Thyroid gland (tissue), 4 donors: ENCODE data around the gene CXCL9. TPM values are rescaled to one million over a fixed set of nuclear protein-coding genes. Genes with fewer than 3 reads are reported as not detected.
"Not testable (repeated sequence)": the region's sequence is repeated elsewhere in the genome, so short reads cannot be mapped to it uniquely, and the experiment has no call there.

ENCODE experiments used
- DNase-seq, 2 donors: peaks; one replicate each; pipeline ENCODE4 v3.0.0-alpha.2; 2019
- H3K27ac ChIP-seq, 3 donors: fragments of 200-600 bp; sonication (generic); 1 replicate in 2 of 3; 2 replicates in 1 of 3; pipeline ENCODE4 v1.5.1; 2016 to 2019; ENCODE audit warnings: mild to moderate bottlenecking in 1 of 3, moderate library complexity in 1 of 3
- H3K27me3 ChIP-seq: fragments of 200-600 bp; sonication (generic); one replicate; pipeline ENCODE4 v1.5.1; 2019
- H3K36me3 ChIP-seq, 2 donors: fragments of 200-600 bp; sonication (generic); one replicate each; pipeline ENCODE4 v1.5.1; 2016 to 2019
- H3K4me1 ChIP-seq, 2 donors: fragments of 200-600 bp; sonication (generic); one replicate each; pipeline ENCODE4 v1.5.1; 2017 to 2019
- H3K4me3 ChIP-seq, 3 donors: fragments of 200-600 bp; sonication (generic); replicated peaks in 1 of 3; 1 replicate in 2 of 3; 2 replicates in 1 of 3; pipeline ENCODE4 v1.5.1; 2016; ENCODE audit warnings: mild to moderate bottlenecking in 1 of 3
- H3K9me3 ChIP-seq: fragments of 200-600 bp; sonication (generic); one replicate; pipeline ENCODE4 v1.5.1; 2017
- POLR2A ChIP-seq, 2 donors: fragments of 450-650 bp; IDR thresholded peaks; one replicate each; pipeline ENCODE4 v1.6.1; 2017; ENCODE audit warnings: antibody characterized with exemption in 2 of 2, mild to moderate bottlenecking in 2 of 2, moderate library complexity in 1 of 2
- WGBS, 2 donors: methylation state at CpG; one replicate each; pipeline ENCODE4 v1.1.5; 2017; 5-methylcytosine and 5-hydroxymethylcytosine counted together
- intact Hi-C: fragments of 100-400 bp; cut with DNase I; formaldehyde crosslinking; loops from one replicate; pipeline ENCODE4 v1.15.1; 2023
- total RNA-seq, 4 donors: library from RNA; depleted of rRNA; stranded (reverse); fragments of >200 nt; gene quantifications; one replicate each; pipeline ENCODE4 v1.2.3, GENCODE V29; 2016
- TF ChIP-seq, protein P1 (sequence below), 6 experiments: fragments of 200-600 bp in 3 of 6; fragments of 450-650 bp in 3 of 6; sonication (generic) in 3 of 6; IDR thresholded peaks; one replicate each; pipeline ENCODE4 v1.5.1; 2016 to 2019; ENCODE audit warnings: antibody characterized with exemption in 6 of 6, mild to moderate bottlenecking in 2 of 6, inconsistent platforms in 1 of 6, moderate library complexity in 1 of 6

The CXCL9 gene
- total RNA-seq, 4 donors from 2014 or later: 0.75 to 3.8 (median 1.7) TPM

GRCh38 chr4:76042241-76042998, 35.1 kb upstream of the CXCL9 start:
- WGBS, 2 donors: 85 to 92% methylated on average over 16 to 18 of the region's 18 CpGs
- H3K27ac ChIP-seq, H3K4me1 ChIP-seq, H3K9me3 ChIP-seq, DNase-seq, intact Hi-C loops, H3K4me3 ChIP-seq, H3K27me3 ChIP-seq, H3K36me3 ChIP-seq: not testable (repeated sequence)

DNA sequence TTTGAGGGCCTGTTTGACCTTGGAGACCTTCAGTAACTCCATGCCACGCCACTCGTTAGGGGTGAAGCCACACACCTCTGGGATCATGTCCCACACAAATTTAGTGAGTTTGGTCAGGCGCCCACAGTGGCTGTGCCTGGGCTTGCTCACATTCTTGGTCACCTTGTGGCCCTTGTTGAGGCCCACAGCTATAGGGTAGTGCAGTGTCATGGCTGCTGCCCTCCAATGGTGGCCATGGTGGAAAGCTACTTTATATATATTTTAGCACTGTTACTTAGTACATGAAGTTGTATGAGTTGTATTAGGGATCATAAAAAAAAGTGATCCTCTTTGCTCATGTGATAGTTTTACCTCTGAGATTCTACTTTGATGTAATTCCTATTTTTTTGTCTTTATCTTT, 29.5 kb upstream of the CXCL9 start:
- H3K27ac ChIP-seq: no peak overlapping the region
- DNase-seq: no peak
- no peaks in the 10 kb centered on the region for H3K36me3 ChIP-seq
- H3K27me3 ChIP-seq: no peaks in the 10 kb centered on the region
- WGBS, 2 donors: 91 to 96% methylated on average over 3 of the region's 3 CpGs
- no peaks in the 10 kb centered on the region for H3K4me1 ChIP-seq
- no peaks in the 10 kb centered on the region for H3K9me3 ChIP-seq
- H3K4me3 ChIP-seq: no peak overlapping the region
- intact Hi-C loops: no loop called here
- TF ChIP-seq, protein P1, sequence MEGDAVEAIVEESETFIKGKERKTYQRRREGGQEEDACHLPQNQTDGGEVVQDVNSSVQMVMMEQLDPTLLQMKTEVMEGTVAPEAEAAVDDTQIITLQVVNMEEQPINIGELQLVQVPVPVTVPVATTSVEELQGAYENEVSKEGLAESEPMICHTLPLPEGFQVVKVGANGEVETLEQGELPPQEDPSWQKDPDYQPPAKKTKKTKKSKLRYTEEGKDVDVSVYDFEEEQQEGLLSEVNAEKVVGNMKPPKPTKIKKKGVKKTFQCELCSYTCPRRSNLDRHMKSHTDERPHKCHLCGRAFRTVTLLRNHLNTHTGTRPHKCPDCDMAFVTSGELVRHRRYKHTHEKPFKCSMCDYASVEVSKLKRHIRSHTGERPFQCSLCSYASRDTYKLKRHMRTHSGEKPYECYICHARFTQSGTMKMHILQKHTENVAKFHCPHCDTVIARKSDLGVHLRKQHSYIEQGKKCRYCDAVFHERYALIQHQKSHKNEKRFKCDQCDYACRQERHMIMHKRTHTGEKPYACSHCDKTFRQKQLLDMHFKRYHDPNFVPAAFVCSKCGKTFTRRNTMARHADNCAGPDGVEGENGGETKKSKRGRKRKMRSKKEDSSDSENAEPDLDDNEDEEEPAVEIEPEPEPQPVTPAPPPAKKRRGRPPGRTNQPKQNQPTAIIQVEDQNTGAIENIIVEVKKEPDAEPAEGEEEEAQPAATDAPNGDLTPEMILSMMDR (IDR thresholded peaks at IDR 0.05): no peak
- TF ChIP-seq POLR2A (IDR thresholded peaks at IDR 0.05): no peak

DNA sequence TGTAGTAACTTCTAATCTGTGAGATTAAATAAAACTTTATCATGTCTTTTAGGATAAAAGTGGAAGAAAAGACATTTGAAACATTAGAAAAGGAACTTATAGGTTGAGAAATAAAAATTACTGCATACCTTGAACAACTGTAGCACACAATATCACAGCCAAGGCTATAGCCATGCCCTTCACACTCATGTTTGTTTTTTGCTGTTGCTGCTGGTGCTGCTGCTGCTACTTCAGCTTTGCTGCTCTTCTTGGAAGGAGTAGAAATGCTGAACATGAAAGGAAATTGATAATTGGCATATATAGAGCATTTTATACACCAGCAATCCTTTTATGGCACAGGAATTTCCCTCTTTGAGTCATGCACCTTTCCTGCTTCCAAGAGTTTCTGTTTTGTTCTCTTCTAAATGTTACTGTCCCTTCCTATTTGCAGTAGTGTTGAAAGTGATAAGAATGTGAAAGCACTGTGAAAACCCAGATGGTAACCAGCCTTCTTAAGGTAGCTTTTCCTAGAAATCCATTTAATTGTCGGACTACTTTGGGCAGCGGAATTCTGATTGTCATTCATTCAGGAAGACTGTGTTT, 28.6 kb upstream of the CXCL9 start, which contains the start of gene CXCL11:
CXCL11 (minus strand) TSS at position 272 of the 582 bp plus-strand sequence; CDS start at position 189, 83 bp downstream.
- H3K9me3 ChIP-seq: no peaks in the 10 kb centered on the region
- WGBS, 2 donors: 82 to 83% methylated on average over 2 of the region's 2 CpGs
- intact Hi-C loops: no loop called here
- H3K36me3 ChIP-seq: no peaks in the 10 kb centered on the region
- no peak for TF ChIP-seq POLR2A (IDR thresholded peaks at IDR 0.05)
- TF ChIP-seq, protein P1 (IDR thresholded peaks at IDR 0.05): no peak
- no peak within 1 kb of the TSS for H3K4me3 ChIP-seq
- H3K27me3 ChIP-seq: no peaks in the 10 kb centered on the region
- H3K27ac ChIP-seq: no peak within 1 kb of the TSS
- DNase-seq: no peak
- H3K4me1 ChIP-seq: no peaks in the 10 kb centered on the region

DNA sequence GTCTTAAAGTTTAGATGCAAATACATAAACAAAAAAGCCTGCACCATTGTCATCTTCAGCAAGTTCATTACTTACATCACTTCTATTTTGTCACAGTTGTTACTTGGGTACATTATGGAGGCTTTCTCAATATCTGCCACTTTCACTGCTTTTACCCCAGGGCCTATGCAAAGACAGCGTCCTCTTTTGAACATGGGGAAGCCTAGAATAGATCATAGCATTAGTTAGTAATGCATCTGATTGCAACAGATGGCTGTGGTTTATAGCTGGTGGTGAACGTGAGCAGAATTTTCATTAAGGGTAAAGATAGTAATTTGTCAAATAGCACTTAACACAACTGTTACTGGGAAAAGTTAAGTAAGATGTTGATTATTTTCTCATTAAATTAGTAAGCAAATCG, 27.8 kb upstream of the CXCL9 start:
- intact Hi-C loops: no loop called here
- WGBS, 2 donors: 75 to 81% methylated on average over 3 of the region's 3 CpGs
- Histone ChIP-seq H3K36me3 (no peaks in the 10 kb centered on the region), H3K4me1 (no peaks in the 10 kb centered on the region), H3K27ac (no peak overlapping the region), H3K27me3 (no peaks in the 10 kb centered on the region), H3K4me3 (no peak overlapping the region), H3K9me3 (no peaks in the 10 kb centered on the region)
- DNase-seq: no peak
- TF ChIP-seq POLR2A (IDR thresholded peaks at IDR 0.05): no peak
- TF ChIP-seq, protein P1 (IDR thresholded peaks at IDR 0.05): no peak

- WGBS, 2 donors: 67 to 73% methylated on average over 2 of the region's 2 CpGs
Observed at GRCh38 chr4:76029300-76029699, 22.0 kb upstream of the CXCL9 start.

More at GRCh38 chr4:76029300-76029699, 22.0 kb upstream of the CXCL9 start:
- H3K27me3 ChIP-seq: no peaks in the 10 kb centered on the region
- TF ChIP-seq, protein P1 (IDR thresholded peaks at IDR 0.05): no peak
- TF ChIP-seq POLR2A (IDR thresholded peaks at IDR 0.05): no peak
- H3K4me1 ChIP-seq: no peaks in the 10 kb centered on the region
- no peak for DNase-seq
- no peaks in the 10 kb centered on the region for H3K36me3 ChIP-seq
- no peak overlapping the region for H3K4me3 ChIP-seq
- H3K27ac ChIP-seq: no peak overlapping the region
- no peaks in the 10 kb centered on the region for H3K9me3 ChIP-seq
- intact Hi-C loops: no loop called here
